Keratinocyte (primary cell): Measurements from ENCODE around the gene LYRM2. TPM values are rescaled to one million over a fixed set of nuclear protein-coding genes. Genes with fewer than 3 reads are reported as not detected.

Experiments used
- DNase-seq: peaks from one replicate; pipeline ENCODE4 v3.0.0-alpha.2; 2011; ENCODE audit warnings: low read depth, missing footprints, low spot score
- FAIRE-seq: peaks from 2 replicates; lab custom pipeline; 2011; peaks lifted over from hg19 to GRCh38; lab: Jason Lieb, UNC
- H2AFZ ChIP-seq: 2 replicates; pipeline ENCODE4 v1.6.0; 2012; ENCODE audit warnings: low read length, control low read depth, inconsistent platforms; ENCODE audit not compliant: control insufficient read depth
- H3K27ac ChIP-seq: 2 replicates; pipeline ENCODE4 v1.5.1; 2011; ENCODE audit warnings: low read length; ENCODE audit not compliant: control insufficient read depth, insufficient read depth
- H3K27me3 ChIP-seq: 3 replicates; pipeline ENCODE4 v1.6.0; 2011; ENCODE audit warnings: low read length; ENCODE audit not compliant: control insufficient read depth, insufficient read depth; ENCODE audit errors: extremely low read depth
- H3K36me3 ChIP-seq, 2 experiments: 2 replicates in 1 of 2; 3 replicates in 1 of 2; pipeline ENCODE4 v1.5.1; 2011; ENCODE audit warnings: low read length in 2 of 2, mild to moderate bottlenecking in 1 of 2; ENCODE audit not compliant: control insufficient read depth in 2 of 2, insufficient read depth in 2 of 2; ENCODE audit errors: extremely low read depth in 1 of 2
- H3K4me1 ChIP-seq: 3 replicates; pipeline ENCODE4 v1.5.1; 2011; ENCODE audit warnings: low read length; ENCODE audit not compliant: control insufficient read depth, insufficient read depth; ENCODE audit errors: extremely low read depth
- H3K4me2 ChIP-seq: 3 replicates; pipeline ENCODE4 v1.6.0; 2011; ENCODE audit warnings: low read depth, low read length; ENCODE audit not compliant: control insufficient read depth, insufficient read depth; ENCODE audit errors: extremely low read depth
- H3K4me3 ChIP-seq, 3 experiments: fragments of 200-600 bp in 1 of 3; sonication (generic) in 1 of 3; 2 replicates in 2 of 3; 3 replicates in 1 of 3; pipeline ENCODE4 v1.5.1; 2011 to 2016; ENCODE audit warnings: low read length in 3 of 3, mild to moderate bottlenecking in 3 of 3, control low read depth in 2 of 3, inconsistent platforms in 1 of 3, low read depth in 1 of 3, mixed read lengths in 1 of 3, mixed run types in 1 of 3, moderate library complexity in 1 of 3; ENCODE audit not compliant: control insufficient read depth in 2 of 3, insufficient read depth in 2 of 3; ENCODE audit errors: extremely low read depth in 1 of 3
- H3K79me2 ChIP-seq: 2 replicates; pipeline ENCODE4 v1.6.0; 2012; ENCODE audit warnings: low read length; ENCODE audit not compliant: control insufficient read depth, insufficient read depth
- H3K9ac ChIP-seq: 3 replicates; pipeline ENCODE4 v1.6.0; 2011; ENCODE audit warnings: low read length; ENCODE audit not compliant: control insufficient read depth, insufficient read depth; ENCODE audit errors: extremely low read depth
- H3K9me1 ChIP-seq: 3 replicates; pipeline ENCODE4 v1.6.0; 2011; ENCODE audit warnings: low read length; ENCODE audit not compliant: control insufficient read depth, insufficient read depth; ENCODE audit errors: extremely low read depth
- H3K9me3 ChIP-seq: 2 replicates; pipeline ENCODE4 v1.5.1; 2012; ENCODE audit warnings: low read depth, low read length; ENCODE audit not compliant: control insufficient read depth
- H4K20me1 ChIP-seq: 3 replicates; pipeline ENCODE4 v1.6.0; 2011; ENCODE audit warnings: low read length; ENCODE audit not compliant: control insufficient read depth, insufficient read depth; ENCODE audit errors: extremely low read depth
- CTCF ChIP-seq, 3 experiments: IDR thresholded peaks in 1 of 3; conservative IDR thresholded peaks in 1 of 3; optimal IDR thresholded peaks in 1 of 3; 2 replicates in 2 of 3; 3 replicates in 1 of 3; pipeline versions ENCODE3 to v1.5.1; 2011; ENCODE audit warnings: low read length in 3 of 3, mild to moderate bottlenecking in 3 of 3, moderate library complexity in 2 of 3, control low read depth in 1 of 3, inconsistent platforms in 1 of 3; ENCODE audit not compliant: insufficient read depth in 2 of 3; ENCODE audit errors: extremely low read depth in 1 of 3
- EZH2 ChIP-seq: IDR thresholded peaks from one replicate; pipeline ENCODE4 v1.6.1; 2012; ENCODE audit warnings: inconsistent platforms, mild to moderate bottlenecking, low read length, moderate library complexity
- dilution Hi-C: fragments of 300-500 bp; cut with MboI; formaldehyde crosslinking; loops from one replicate; pipeline ENCODE4 v1.7.0; 2020; ENCODE audit warnings: low sequenced_read_pairs; ENCODE audit not compliant: extremely low pct_ligation_motif_present
- polyA plus RNA-seq, 5 experiments: library from polyadenylated mRNA; depleted of rRNA in 3 of 5; stranded (reverse) in 3 of 5; stranded (forward) in 1 of 5; unstranded in 1 of 5; fragments of >200 nt; gene quantifications; 1 replicate in 1 of 5; 2 replicates in 3 of 5; 3 replicates in 1 of 5; pipeline versions ENCODE4 v1.2.1 to v1.2.3, GENCODE V29; 2011 to 2012; ENCODE audit warnings: missing spikeins in 2 of 5, low read depth in 1 of 5, low replicate concordance in 1 of 5

LYRM2 gene
- polyA plus RNA-seq, 1 donor (not counting 4 experiments of a cell fraction or from before 2014, with no cell fraction given) = 43.0 TPM

- no peaks in the 10 kb centered on the region for H3K79me2 ChIP-seq
- no peak overlapping the region for H3K27ac ChIP-seq
- H3K9me1 ChIP-seq = no peaks in the 10 kb centered on the region
- no peaks in the 10 kb centered on the region for H3K9me3 ChIP-seq
- dilution Hi-C loops = no loop called here
- no peak overlapping the region for H2AFZ ChIP-seq
- no peak overlapping the region for H3K9ac ChIP-seq
- no peaks in the 10 kb centered on the region for H4K20me1 ChIP-seq
- TF ChIP-seq EZH2 (no peak), CTCF (optimal IDR thresholded peaks at IDR 0.05 in 1 of 3, IDR thresholded peaks at IDR 0.05 in 1 of 3, conservative IDR thresholded peaks at IDR 0.05 in 1 of 3; ENCODE audit: extremely low read depth in 1 of 3, insufficient read depth in 2 of 3, low read length in 3 of 3) (no peak)
- no peak overlapping the region for H3K4me2 ChIP-seq
- no peaks in the 10 kb centered on the region for H3K36me3 ChIP-seq
- no peak overlapping the region for H3K4me3 ChIP-seq
- FAIRE-seq = no peak
- no peaks in the 10 kb centered on the region for H3K27me3 ChIP-seq
- H3K4me1 ChIP-seq = no peaks in the 10 kb centered on the region
- DNase-seq = no peak
Observed at GRCh38 chr6:89526563-89526869, 112.0 kb downstream of the LYRM2 start.

GRCh38 chr6:89525786-89526562 lies 112.6 kb downstream of the LYRM2 start:
- Histone ChIP-seq H2AFZ (no peak overlapping the region), H3K79me2 (no peaks in the 10 kb centered on the region), H3K9me3 (no peaks in the 10 kb centered on the region), H3K4me1 (no peaks in the 10 kb centered on the region), H3K9me1 (no peaks in the 10 kb centered on the region), H3K9ac (no peak overlapping the region), H3K4me3 (no peak overlapping the region), H3K36me3 (no peaks in the 10 kb centered on the region), H3K27me3 (no peaks in the 10 kb centered on the region), H3K27ac (no peak overlapping the region), H3K4me2 (no peak overlapping the region), H4K20me1 (no peaks in the 10 kb centered on the region)
- DNase-seq = no peak
- no peak for FAIRE-seq
- TF ChIP-seq EZH2 = no peak
- TF ChIP-seq CTCF (optimal IDR thresholded peaks at IDR 0.05 in 1 of 3, IDR thresholded peaks at IDR 0.05 in 1 of 3, conservative IDR thresholded peaks at IDR 0.05 in 1 of 3; ENCODE audit: extremely low read depth in 1 of 3, insufficient read depth in 2 of 3, low read length in 3 of 3) = no peak
- dilution Hi-C loops = no loop called here
